Stimulated activated CD8-positive, alpha-beta memory T cell treated with anti-CD3 and anti-CD28 coated beads, Interleukin-7, amount 100 ng/mL, for 48 hours (primary cell): ENCODE measurements around the gene PRKCA.
"Not testable (repeated sequence)": the region's sequence is repeated elsewhere in the genome, so short reads cannot be mapped to it uniquely, and the experiment has no call there.

Source experiments
- DNase-seq, 2 donors: peaks; one replicate each; pipeline ENCODE4 v3.0.0-alpha.2; 2020; ENCODE audit warnings: low read depth in 1 of 2; ENCODE audit errors: extremely low read depth in 1 of 2

Gene PRKCA

GRCh38 chr17:66689221-66689620 lies 386.8 kb downstream of the PRKCA start:
- no peak for DNase-seq

- no peak for DNase-seq
These were observed 387.8 kb downstream of the PRKCA start for GRCh38 chr17:66690166-66690565.

DNA sequence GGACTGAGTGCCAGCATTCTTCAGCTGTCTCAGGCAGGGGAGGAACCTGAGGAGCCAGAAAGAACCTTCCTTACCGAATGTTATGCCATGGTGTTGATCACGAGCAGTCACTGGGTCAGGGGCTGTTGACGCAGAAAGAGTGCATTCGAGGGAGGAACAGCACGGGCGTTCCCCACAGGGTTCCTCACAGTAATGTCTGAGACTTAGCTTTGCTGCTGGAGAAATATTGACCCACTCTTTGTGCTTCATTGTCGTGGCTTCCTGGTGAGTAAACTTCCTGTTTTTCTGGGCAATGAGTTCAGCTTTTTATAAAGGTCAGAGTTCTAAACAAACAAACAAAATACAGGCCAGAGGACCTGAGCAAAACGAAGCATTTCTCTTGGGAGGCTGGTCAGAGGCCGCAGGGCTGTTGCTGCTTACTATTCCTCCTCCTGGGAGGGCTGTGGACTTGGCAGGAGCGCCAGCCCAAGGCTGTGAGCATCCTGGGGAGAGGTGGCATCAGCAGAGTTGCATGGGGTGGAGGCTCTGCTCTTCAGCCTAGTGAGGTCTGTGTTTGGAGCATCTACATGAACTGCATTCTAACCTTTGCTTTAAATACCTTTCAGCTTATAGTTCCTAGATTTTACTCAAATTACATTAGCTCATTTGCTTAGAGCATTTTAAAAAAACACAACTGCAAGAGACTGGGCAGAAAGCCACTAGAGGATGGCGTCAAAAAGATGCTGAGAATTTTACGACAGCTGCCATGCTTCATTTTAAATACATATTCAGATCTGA lies 389.4 kb downstream of the PRKCA start:
- DNase-seq, result no peak

GRCh38 chr17:66692421-66692690 lies 389.9 kb downstream of the PRKCA start:
- no peak for DNase-seq

DNA sequence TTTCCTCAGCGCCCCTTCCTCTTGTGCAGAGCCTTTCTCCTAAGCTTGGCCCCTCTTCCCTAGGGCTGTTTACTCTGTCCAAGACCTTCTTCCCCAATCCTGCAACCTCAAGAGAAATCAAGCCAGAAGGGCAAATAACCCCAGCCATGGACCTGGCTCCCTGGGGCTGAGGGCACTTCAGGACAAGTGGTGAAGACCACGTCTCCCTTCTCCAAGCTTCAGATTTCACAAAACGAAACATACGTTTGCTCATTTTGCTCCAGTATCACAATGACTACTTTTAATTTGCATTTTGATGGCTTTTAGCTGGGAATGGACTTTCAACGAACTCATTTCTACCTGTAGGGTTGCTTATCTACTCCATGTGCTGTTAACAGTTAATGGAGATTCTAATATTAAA lies 392.7 kb downstream of the PRKCA start:
- no peak for DNase-seq

- no peak for DNase-seq
These were observed 395.9 kb downstream of the PRKCA start for GRCh38 chr17:66698270-66698669.

DNA sequence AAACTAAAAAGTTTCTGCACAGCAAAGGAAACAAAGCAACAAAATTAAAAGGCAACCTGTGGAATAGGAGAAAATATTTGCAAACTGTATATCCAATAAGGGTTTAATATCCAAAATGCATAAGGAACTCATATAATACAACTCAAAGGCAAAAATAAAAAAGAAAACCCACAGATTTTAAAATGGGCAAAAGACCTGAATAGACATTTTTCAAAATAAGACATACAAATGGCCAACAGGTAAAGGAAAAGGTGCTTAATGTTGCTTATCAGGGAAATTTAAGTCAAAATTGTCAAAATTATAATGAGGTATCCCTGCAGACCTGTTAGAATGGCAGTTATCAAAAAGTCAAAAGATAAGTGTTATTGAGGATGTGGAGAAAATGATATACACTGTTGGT lies 399.0 kb downstream of the PRKCA start:
- DNase-seq, result no peak

DNA sequence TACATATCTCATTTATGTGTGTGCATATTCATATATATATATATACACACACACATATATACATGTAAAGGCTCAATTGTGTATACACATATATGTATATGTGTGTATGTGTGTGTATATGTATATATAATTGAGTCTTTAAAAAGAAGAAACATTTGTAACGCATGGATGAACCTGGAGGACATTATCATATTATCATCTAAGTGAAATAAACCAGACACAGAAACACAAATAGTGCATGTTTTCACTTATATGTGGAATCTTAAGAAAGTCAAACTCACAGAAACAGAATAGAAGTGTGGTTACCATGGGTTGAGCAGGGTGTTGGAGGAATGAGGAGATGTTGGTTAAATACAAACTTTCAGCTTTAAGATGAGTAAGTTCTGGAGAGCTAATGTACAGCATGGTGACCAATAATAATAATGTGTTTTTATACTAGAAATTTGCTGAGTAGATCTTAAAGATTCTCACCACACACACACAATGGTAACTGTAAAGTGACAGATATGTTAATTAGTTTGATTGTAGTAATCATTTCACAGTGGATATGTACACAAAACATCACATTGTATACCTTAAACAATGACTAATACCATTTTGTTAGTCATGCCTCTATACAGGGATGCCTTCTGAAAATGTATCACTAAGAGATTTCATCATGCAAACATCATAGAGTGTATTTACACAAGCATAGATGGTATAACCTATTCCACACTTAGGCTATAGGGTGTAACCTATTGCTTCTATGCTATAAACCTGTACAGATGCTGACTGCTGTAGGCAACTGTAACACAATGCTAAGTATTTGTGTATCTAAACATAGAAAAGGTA lies 399.9 kb downstream of the PRKCA start:
- DNase-seq, result no peak

GRCh38 chr17:66704858-66705520 lies 402.6 kb downstream of the PRKCA start:
- DNase-seq, result no peak

- DNase-seq, result no peak
These were observed 404.5 kb downstream of the PRKCA start for GRCh38 chr17:66706851-66707450.

DNA sequence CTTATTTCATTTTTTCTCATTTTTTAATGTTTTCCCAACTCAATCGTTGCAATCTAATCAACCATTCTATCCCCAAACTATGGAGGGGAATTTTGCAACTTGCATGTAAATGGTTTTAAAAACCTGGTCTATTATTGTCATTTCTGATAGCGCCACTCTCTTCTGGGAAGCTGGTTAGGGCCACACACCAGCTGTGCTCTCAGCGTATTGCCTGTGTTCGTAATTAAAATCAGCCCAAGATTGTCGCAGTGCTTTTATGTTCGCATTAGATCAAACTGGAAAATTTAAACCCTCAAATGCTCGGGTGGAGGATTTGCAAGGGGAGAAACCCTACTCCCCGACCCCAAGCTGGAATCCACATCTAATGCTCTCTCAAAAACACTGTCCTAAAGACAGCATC lies 409.0 kb downstream of the PRKCA start:
- DNase-seq, result no peak

DNA sequence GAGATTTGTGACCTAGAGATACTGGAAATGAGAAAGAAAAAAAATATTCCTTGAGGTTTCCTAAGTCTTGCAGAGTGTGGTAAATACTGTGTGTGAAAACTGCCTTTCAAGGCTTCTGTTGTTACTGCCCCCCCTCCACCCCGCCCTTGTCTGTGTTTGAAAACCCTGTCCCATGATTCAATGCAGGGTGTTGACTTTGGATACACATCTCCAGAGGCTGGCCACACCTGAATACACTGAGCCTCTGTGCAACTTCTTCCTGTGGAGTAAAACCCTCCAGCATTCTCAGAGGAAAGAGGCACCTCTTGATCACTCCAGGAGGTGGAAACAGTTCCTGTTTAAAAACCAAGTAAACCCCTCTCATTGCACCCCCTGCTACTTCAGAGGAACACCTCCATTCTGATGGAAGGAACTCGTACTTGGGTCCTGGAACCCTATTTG lies 409.5 kb downstream of the PRKCA start:
- no peak for DNase-seq

DNA sequence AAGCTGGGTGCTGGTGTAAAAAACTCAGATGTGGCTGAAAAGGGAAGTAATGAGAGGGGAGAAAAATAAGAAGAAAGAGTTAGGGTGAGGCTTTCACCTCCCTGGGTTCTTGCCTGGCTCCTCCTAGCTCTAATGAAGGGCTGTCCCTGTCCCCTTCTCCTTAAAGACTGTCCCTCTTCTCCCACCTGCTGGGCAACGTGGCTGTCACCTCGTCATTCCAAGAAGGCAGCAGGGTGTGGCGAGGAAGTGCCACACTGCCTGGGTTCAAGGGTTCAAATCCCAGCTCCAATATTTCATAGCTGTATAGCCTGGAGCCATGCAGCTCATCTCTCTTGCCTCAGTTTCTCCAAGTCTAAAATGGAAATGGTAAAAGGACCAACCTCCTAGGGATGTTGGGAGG lies 410.0 kb downstream of the PRKCA start:
- DNase-seq, result no peak

DNA sequence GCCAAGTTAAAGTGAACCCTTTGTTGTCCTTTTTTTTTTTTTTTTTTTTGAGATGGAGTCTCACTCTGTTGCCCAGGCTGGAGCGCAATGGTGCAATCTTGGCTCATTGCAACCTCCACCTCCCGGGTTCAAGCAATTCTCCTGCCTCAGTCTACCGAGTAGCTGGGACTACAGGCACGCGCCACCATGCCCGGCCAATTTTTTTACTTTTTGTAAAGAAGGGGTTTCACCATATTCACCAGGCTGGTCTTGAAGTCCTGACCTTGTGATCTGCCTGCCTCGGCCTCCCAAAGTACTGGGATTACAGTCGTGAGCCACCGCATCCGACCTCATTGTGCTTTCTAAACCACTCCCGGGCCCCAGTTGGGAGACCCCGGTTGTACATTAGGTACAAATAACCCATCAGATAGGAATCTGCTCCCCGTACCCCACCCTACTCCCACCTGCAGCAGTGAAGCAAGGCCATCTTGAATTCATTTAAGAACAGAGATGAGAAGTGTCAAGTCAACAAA lies 410.7 kb downstream of the PRKCA start:
- DNase-seq, result not testable (repeated sequence)

DNA sequence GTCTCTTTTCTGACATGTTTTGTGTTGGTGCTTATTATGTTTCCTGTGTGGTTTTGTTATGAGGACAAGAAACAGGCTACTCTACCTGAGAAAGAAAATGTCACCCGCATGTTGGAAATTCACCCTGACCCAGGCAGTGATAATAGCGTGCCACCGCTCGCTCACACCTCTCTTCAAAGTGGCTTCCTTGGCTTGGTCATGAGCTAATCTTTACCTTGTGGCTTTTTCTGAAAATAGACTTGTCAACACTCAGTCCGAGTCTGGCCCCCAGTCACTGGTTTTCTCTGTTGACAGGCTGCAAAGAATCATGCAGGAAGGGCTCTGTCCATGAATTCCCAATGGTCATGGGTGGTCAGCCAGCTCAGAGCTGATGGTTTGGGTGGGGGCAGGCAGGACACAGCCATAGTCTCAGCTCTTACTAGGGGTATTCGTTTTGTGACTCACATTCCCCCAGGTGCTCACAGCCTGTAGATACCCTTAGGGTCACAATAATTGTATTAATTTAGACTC lies 411.2 kb downstream of the PRKCA start:
- peak; percentile 9 to 14 for DNase-seq

- DNase-seq, result no peak
These were observed 411.9 kb downstream of the PRKCA start for GRCh38 chr17:66714046-66715023.

DNA sequence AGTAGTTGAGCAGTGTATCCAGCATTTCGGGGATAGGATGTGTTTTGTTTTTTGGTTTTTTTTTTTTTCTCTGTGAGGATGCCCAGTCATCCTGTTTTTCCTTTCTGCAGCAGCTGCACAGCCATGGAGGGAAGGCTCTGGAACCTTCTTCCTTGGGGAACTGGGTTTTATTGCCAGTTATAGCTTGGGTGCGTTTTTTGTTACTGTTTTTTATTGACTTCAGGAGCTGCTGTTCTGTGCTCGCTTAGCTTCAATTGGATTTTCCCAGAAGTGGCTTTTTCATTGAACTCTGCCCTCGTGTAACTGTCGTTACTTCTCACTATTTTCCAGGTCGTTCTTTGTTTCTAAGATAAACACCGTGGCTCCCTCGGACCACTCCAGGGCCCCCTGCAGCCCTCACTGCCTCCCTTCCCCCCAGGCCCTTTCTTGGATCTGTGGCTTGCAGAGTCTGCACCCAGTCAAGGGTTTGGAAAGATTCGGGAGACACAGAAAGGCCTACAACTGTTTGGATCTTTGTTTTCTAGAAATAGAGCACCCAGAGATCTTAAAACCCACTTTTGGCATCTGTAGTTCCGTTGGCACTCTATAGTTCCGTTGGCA lies 412.8 kb downstream of the PRKCA start:
- no peak for DNase-seq

- DNase-seq, result no peak
These were observed 413.3 kb downstream of the PRKCA start for GRCh38 chr17:66715745-66716156.

DNA sequence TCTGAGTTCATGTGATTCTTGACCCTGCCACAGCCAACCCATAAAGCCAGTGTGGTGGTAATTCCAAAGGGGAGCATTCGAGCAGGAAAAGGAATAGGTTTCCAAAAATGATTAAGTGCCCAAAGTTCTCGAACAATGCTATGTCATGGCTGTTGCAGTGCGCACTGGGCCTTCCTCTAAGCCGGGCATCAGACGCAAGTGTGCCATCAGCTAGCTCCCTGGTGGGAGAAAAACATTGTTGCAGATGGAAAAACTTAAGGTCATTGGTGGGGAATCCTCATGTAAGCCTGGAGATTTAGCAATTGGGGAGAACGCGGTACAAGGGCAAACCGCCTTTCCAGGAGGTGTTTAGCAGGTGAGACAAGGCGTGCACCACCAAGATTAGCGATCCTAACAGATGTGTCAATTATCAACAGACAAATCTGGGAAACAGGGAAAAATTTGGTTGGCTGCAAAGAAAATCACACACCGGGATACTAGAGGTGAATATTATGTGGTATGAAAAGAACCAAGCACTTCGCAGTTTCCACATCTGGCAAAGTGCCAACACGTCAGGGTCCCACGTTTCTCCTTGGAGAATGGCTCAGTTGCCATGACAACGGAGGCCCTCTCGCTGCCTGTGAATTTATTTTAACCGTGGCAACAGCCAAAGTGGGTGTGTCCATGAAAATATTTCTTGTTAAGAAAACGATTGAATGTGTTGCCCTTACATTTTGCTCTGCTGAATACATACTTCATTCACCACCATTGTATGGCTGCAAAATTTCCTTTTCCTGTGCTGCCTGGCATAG lies 414.0 kb downstream of the PRKCA start:
- no peak for DNase-seq
